Naive thymus-derived CD8-positive, alpha-beta T cell (primary cell): ENCODE data around the gene RNASEH2A. TPM values are rescaled to one million over a fixed set of nuclear protein-coding genes. Genes with fewer than 3 reads are reported as not detected.

ENCODE experiments used
- ATAC-seq, 2 donors: fragments of 150-1000 bp; cut with Tn5 transposase in 1 of 2; sonication (Bioruptor Pico), chemical (Tn5 transposase) in 1 of 2; 1 replicate in 1 of 2; 2 replicates in 1 of 2; pipeline ENCODE4 v1.10.0; 2021; ENCODE audit warnings: mild to moderate bottlenecking in 2 of 2, moderate library complexity in 2 of 2
- POLR2A ChIA-PET: fragments of 350-600 bp; sonication (Branson Sonifier 250); formaldehyde crosslinking; loops from one replicate; lab custom pipeline; 2021; ENCODE audit warnings: antibody characterized with exemption; lab: Charles Lee
- DNase-seq, 10 donors: peaks; one replicate each; pipeline versions ENCODE4 v3.0.0 to v3.0.0-alpha.2; 2020 to 2022
- H3K27ac Mint-ChIP-seq, 10 donors: one replicate each; pipeline ENCODE4 v1.8.0; 2020 to 2022; ENCODE audit warnings: mild to moderate bottlenecking in 10 of 10, mixed read lengths in 10 of 10, moderate library complexity in 4 of 10, inconsistent platforms in 1 of 10
- H3K27me3 Mint-ChIP-seq, 5 donors: one replicate each; pipeline ENCODE4 v1.8.0; 2021 to 2022; ENCODE audit warnings: mixed read lengths in 5 of 5
- H3K36me3 Mint-ChIP-seq, 3 donors: one replicate each; pipeline ENCODE4 v1.8.0; 2020 to 2022; ENCODE audit warnings: mixed read lengths in 3 of 3, mild to moderate bottlenecking in 2 of 3, inconsistent platforms in 1 of 3
- H3K4me1 Mint-ChIP-seq, 4 donors: one replicate each; pipeline ENCODE4 v1.8.0; 2021 to 2022; ENCODE audit warnings: mixed read lengths in 4 of 4
- H3K4me3 Mint-ChIP-seq, 10 donors: one replicate each; pipeline ENCODE4 v1.8.0; 2020 to 2022; ENCODE audit warnings: mild to moderate bottlenecking in 10 of 10, mixed read lengths in 10 of 10, moderate library complexity in 6 of 10, inconsistent platforms in 1 of 10
- H3K9me3 Mint-ChIP-seq, 9 donors: one replicate each; pipeline ENCODE4 v1.8.0; 2020 to 2022; ENCODE audit warnings: mixed read lengths in 9 of 9, mild to moderate bottlenecking in 3 of 9, inconsistent platforms in 1 of 9, moderate library complexity in 1 of 9
- polyA plus RNA-seq, 3 donors: library from polyadenylated mRNA; unstranded; fragments of 300-500 nt; fragmentation: Illumina TruSeq; gene quantifications; one replicate each; pipeline ENCODE4 v1.2.3, GENCODE V29; 2021
- total RNA-seq, 8 experiments: library from RNA in 2 of 8; stranded (reverse) in 2 of 8; gene quantifications; one replicate each; pipeline ENCODE4 v1.2.3 and lab custom pipeline; 2021 to 2026

The RNASEH2A gene
- total and polyA plus RNA-seq, 5 experiments from 2014 or later: 12.1 to 22.6 (median 16.3) TPM

DNA sequence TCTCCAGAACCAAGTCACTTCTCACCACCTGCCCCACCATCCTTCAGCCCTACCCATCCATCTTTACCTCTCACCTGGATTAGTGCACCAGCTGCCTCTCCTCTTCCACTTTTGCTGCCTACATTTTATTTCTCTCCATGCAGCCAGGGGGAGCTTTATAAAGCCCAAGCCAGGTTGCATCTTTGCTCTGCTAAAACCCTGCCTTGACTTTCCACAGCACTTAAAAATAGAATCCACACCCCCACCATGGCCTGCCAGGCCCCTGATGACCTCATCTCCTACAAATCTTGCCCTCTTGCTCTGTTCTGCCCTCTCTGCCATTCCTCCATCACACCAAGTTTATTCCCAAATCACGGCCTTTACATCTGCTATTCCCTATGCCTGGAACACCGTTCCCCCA lies 32.8 kb upstream of the RNASEH2A start:
- H3K27ac Mint-ChIP-seq: peak overlapping the region in 7 of 10 donors; percentile 19 to 73 (median 53)
- DNase-seq: no peak

DNA sequence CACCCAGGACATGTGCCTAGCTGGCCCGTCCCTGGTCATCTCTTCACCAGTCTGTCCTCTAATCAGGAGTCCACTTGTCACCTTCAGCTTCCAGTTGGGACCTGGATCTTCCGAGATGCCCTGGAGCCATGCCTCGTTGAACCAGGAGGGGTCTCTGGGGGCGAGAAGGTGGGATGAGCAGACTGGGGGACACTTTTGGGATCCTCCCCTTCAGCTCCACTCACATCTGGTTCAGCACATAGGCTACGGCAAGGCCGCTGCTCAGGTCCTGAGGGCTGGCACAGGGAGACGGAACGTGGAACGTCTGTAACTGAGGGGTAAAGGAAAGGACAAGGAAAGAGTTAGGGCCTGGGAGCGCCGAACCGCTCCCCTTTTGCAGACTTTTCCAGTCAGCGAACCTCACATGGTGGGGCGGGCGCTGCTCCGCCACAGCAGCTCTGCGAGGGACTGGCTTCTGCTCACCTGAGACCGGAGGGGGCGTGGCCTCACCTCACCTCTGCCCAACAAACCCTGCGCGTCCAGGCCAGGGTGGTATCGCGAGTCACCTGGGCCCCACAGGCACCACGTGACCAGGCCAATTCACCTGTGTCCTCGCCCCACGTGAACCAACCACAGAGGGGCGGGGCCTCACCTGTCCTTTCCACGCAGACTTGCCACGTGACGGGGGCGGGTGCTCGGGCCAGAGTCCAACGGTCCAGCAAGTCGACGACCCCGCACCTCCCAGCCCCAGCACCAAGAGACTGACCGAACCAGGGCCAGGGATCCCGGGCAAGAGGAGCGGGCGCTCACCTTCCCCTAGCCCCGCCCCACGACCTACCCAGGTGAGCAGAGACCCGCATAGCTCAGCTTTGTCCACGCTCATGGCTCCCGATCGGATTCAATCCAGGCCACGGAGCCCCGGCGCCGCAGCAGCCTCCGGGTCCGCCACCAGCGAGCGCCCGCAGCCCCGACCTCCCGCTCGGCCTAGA lies 31.5 kb upstream of the RNASEH2A start, which contains the start of gene HOOK2:
HOOK2 (minus strand) TSS at position 965 of the 968 bp plus-strand sequence; CDS start at position 862, 103 bp downstream.
- peak within 1 kb of the TSS; percentile 68 to 89 (median 80) for H3K4me3 Mint-ChIP-seq
- DNase-seq: peak in 7 of 10 donors; percentile 12 to 82 (median 51)

More for the DNA sequence above, 32.8 kb upstream of the RNASEH2A start:
- POLR2A ChIA-PET: interaction anchor here (1.5 to 20.9 kb wide), 2 partner anchors 8 to 24 kb away, joined by 5 to 1021 read pairs; partner anchors contain the start of genes JUNB, PRDX2 and THSD8
- peaks cover 0 to 4% (median 0%) of the 10 kb centered on the region in 3 donors for H3K36me3 Mint-ChIP-seq
- H3K27me3 Mint-ChIP-seq: no peaks in the 10 kb centered on the region
- no peak for ATAC-seq
- peaks cover 9 to 23% (median 14%) of the 10 kb centered on the region in 4 donors for H3K4me1 Mint-ChIP-seq
- no peaks in the 10 kb centered on the region for H3K9me3 Mint-ChIP-seq
- peak overlapping the region in 9 of 10 donors; percentile 19 to 85 (median 58) for H3K4me3 Mint-ChIP-seq

DNA sequence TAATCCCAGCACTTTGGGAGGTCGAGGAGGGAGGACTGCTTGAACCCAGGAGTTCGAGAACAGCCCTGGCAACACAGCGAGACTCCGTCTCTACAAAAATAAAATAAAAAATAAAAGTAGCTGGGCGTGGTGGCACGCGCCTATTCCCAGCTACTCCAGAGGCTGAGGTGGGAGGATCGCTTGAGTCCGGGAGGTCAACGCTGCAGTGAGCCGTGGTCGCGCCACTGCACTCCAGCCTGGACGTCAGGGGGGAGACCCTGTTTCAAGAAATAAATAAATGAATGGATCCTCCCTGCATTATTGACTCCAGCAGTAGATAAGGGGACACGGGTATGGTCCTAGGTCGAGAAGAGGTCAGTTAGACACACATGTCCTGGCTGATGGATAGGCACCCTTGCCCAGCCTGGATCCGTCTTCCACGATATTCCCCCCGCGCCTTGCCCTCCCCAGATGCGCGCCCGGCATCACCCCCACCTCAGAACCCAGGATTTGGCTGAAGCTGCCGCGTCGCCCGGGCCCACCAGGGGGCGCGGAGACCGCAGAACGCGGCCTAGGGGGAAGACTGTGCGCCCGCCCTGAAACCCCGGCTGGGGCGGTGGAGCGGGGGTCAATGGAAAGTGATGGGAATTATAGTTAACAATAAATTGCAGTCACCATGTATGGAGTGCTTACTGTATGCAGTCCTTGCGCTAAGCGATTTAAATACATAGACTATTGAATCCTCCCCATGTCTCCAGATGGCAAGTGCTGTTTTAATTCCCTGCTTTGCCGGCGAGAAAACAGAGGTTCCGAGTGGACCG lies 29.0 kb upstream of the RNASEH2A start:
- peaks cover 0 to 2% (median 0%) of the 10 kb centered on the region in 3 donors for H3K36me3 Mint-ChIP-seq
- H3K4me1 Mint-ChIP-seq: peaks cover 21 to 49% (median 36%) of the 10 kb centered on the region in 4 donors
- no peaks in the 10 kb centered on the region for H3K9me3 Mint-ChIP-seq

More for the DNA sequence above, 31.5 kb upstream of the RNASEH2A start, which contains the start of gene HOOK2:
- Mint-ChIP-seq H3K36me3 (peaks cover 0 to 2% (median 0%) of the 10 kb centered on the region in 3 donors), H3K4me1 (peaks cover 13 to 36% (median 25%) of the 10 kb centered on the region in 4 donors), H3K9me3 (no peaks in the 10 kb centered on the region), H3K27me3 (no peaks in the 10 kb centered on the region), H3K27ac (peak within 1 kb of the TSS in 9 of 10 donors; percentile 63 to 94 (median 88))
- ATAC-seq: peak; percentile 9 to 23
- POLR2A ChIA-PET: interaction anchor here (0.6 to 20.9 kb wide), 6 partner anchors 8 to 88 kb away, joined by 3 to 1021 read pairs (median 4); partner anchors contain the start of genes JUNB, PRDX2, RNASEH2A and THSD8

DNA sequence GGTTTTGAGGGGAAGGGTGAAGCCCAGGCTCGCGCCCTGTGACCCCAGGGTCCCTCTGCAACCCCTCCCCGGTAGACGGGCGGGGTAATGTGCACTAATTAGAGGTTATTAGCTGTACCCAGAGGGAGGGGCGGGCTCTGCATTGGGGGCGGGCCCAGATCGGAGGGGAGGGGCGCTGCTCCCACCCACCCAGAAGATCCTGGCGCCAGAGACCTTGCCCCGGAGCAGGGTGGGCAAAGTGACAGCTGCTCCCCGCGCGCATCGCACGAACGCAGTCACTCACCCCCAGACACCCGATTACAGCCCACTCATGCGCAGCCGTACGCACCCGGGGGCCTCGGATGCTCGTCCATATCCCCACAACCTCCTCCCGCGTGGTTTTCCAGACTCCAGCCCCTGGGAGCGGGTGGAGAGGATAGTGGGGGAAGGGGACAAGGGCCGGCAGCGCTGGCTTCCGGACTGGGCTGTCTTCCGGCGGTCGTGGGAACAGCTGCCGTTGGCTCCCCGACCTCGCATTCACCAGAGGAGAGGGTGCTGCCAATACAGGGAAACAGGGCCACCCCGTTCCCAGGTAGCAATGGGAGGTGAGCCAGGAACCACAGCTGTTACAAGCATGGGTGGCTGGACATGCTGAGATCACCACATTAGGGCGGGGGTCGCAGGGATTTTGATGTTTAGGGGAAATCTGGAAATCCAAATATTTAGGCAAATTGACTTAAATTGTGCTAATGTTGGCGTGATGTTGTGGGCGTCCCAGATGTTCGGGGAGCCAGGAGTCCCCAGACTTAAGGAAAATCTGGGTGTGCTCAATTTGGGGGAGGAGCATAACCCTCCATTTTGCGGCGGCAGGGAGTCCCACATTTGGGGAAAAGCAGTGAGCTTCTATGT lies 28.1 kb upstream of the RNASEH2A start:
- POLR2A ChIA-PET: interaction anchor here (0.8 to 20.9 kb wide), 8 partner anchors 10 to 112 kb away, joined by 3 to 1021 read pairs (median 4); partner anchors contain the start of genes GCDH, GET3, JUNB and PRDX2
- Mint-ChIP-seq H3K4me1 (peaks cover 21 to 51% (median 37%) of the 10 kb centered on the region in 4 donors), H3K27ac (peak overlapping the region; percentile 72 to 97 (median 93)), H3K27me3 (no peaks in the 10 kb centered on the region), H3K9me3 (no peaks in the 10 kb centered on the region), H3K36me3 (peaks cover 0 to 2% (median 0%) of the 10 kb centered on the region in 3 donors), H3K4me3 (peak overlapping the region; percentile 79 to 88 (median 84))
- ATAC-seq (no peak), DNase-seq (peak in 8 of 10 donors; percentile 24 to 55 (median 40))

More for the DNA sequence above, 29.0 kb upstream of the RNASEH2A start:
- peak overlapping the region; percentile 79 to 88 (median 84) for H3K4me3 Mint-ChIP-seq
- no peaks in the 10 kb centered on the region for H3K27me3 Mint-ChIP-seq
- peak overlapping the region; percentile 72 to 97 (median 93) for H3K27ac Mint-ChIP-seq
- peak; percentile 5 to 23 for ATAC-seq
- peak; percentile 66 to 90 (median 82) for DNase-seq
- POLR2A ChIA-PET: interaction anchor here (0.8 to 20.9 kb wide), 9 partner anchors 11 to 113 kb away, joined by 3 to 1021 read pairs (median 4); partner anchors contain the start of genes DHPS, GCDH, GET3 and JUNB

DNA sequence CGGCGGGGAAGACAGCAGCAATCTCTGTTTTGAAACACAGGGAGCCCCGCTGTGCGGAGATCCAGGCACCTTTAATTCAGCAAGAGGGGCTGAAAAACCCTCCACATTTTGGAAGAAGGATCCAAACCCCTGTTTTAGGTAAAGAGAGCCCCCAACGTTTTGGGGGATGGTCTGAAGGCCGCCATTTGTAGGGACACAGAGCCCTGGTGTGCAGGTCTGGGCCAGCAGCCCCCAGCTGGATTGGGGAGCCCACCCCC lies 27.6 kb upstream of the RNASEH2A start:
- H3K4me1 Mint-ChIP-seq: peaks cover 20 to 51% (median 39%) of the 10 kb centered on the region in 4 donors
- no peaks in the 10 kb centered on the region for H3K36me3 Mint-ChIP-seq
- ATAC-seq: no peak
- H3K27me3 Mint-ChIP-seq: no peaks in the 10 kb centered on the region
- no peaks in the 10 kb centered on the region for H3K9me3 Mint-ChIP-seq
- H3K27ac Mint-ChIP-seq: peak overlapping the region in 9 of 10 donors; percentile 84 to 97 (median 94)
- H3K4me3 Mint-ChIP-seq: peak overlapping the region; percentile 79 to 88 (median 84)
- POLR2A ChIA-PET: interaction anchor here (1.2 to 20.9 kb wide), 4 partner anchors 10 to 82 kb away, joined by 3 to 1021 read pairs (median 20); partner anchors contain the start of genes JUNB, PRDX2, RNASEH2A and THSD8
- no peak for DNase-seq

DNA sequence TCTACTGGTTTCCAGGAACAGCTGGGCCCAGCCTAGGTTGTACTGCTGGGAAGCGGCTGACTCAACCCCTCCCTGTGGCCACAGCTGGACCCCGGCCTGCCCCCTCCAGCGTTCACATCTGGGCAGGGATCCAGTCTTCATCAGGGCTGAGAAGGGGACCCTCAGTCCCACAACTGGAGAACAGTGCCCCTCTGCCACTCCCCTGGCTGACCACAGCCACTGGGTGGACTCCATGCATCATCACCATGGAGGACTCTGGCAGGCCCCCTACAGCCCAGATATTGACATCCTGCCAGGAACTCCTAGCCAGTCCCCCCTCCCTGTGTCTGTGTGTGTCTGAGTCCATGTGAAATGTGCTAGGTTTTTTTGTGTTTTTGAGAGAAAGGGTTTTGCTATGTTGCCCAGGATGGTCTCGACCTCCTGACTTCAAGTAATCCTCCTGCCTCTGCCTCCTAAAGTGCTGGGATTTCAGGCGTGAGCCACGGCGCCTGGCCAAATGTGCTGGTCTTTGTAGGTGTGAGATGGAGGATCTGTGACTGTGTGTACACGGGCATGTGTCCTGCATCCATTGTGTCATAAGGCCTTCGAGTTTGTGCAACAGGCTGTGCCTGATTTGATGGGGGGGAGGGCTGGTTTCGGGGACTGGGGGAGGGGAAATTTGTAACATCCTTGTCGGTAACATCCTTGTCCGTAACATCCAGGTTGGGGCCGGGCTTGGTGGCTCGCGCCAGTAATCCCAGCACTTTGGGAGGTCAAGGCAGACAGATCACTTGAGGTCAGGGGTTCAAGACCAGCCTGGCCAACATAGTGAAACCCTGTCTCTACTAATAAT lies 27.0 kb upstream of the RNASEH2A start:
- H3K27me3 Mint-ChIP-seq: no peaks in the 10 kb centered on the region
- no peaks in the 10 kb centered on the region for H3K36me3 Mint-ChIP-seq
- no peaks in the 10 kb centered on the region for H3K9me3 Mint-ChIP-seq
- no peak for DNase-seq
- POLR2A ChIA-PET: interaction anchor here (1.2 to 20.9 kb wide), 3 partner anchors 9 to 82 kb away, joined by 3 to 1021 read pairs (median 34); partner anchors contain the start of genes JUNB, PRDX2 and THSD8
- peak overlapping the region; percentile 33 to 86 (median 80) for H3K4me3 Mint-ChIP-seq
- H3K27ac Mint-ChIP-seq: peak overlapping the region in 9 of 10 donors; percentile 57 to 97 (median 92)
- peaks cover 20 to 51% (median 38%) of the 10 kb centered on the region in 4 donors for H3K4me1 Mint-ChIP-seq
- no peak for ATAC-seq

DNA sequence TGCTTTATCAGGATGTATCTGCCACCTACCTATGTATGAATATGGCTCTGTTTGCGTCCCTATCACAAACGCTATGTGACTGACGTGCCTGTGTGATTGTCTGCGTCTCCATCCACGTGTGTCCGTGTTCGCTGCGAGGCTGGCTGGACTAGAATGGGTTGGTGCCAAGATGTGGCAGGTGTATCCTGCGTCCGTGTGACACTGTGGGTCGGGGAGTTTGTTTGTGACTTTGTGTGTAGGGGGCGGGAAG lies 24.3 kb upstream of the RNASEH2A start:
- Mint-ChIP-seq H3K27ac (peak overlapping the region in 6 of 10 donors; percentile 89 to 100 (median 98)), H3K4me3 (peak overlapping the region; percentile 75 to 98 (median 87)), H3K9me3 (no peaks in the 10 kb centered on the region), H3K36me3 (no peaks in the 10 kb centered on the region), H3K4me1 (peaks cover 20 to 52% (median 38%) of the 10 kb centered on the region in 4 donors), H3K27me3 (no peaks in the 10 kb centered on the region)
- POLR2A ChIA-PET: interaction anchor here (1.0 to 20.9 kb wide), 11 partner anchors 9 to 171 kb away, joined by 3 to 1021 read pairs (median 5); partner anchors contain the start of genes CALR, FBXW9, JUNB and PRDX2
- ATAC-seq: peak in 1 of 2 donors; percentile 81
- peak in 2 of 10 donors; percentile 93 to 99 for DNase-seq

DNA sequence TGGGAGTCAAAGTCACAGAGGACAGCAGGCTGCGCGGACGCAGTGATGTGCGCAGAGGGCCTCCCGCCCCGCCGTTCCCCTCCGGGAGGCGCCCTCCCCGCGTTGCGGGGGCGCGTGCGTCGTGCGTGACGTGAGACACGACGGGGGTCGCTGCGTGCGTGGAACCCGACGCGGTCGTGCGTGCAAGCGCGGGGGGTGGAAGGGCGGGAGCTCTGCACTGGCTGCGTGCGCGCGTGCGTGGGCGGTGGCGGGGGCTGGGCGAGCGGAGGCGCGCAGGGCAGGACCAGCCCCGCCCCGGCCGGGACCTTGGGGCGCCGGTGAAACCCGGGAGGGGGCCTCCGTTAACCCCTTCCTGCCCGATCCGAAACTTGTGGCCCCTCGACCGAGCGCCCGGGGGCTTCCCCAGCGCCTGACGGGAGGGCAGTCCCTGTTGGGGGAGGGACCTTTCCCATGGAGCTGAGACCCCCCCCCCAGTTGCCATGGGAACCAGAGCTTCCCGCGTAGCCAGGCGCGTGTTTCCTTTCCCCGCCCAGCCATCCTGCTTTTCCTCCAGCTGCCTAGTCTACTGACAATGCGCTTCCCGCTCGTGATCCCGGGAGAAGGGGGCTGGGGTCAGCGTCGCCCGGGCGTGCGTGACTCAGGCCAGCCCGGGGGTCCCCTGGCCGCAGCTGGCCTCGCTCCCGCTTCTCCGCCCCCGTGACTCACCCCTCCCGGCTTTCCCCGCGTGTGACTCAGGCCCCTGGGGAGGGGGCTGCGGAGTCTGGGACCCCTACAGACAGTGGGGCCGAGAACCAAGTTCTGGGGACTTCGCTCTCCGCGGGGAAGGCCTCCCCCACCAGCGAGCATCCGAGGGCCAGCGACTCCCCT lies 23.7 kb upstream of the RNASEH2A start:
- peak overlapping the region in 6 of 10 donors; percentile 89 to 100 (median 98) for H3K27ac Mint-ChIP-seq
- DNase-seq: peak in 8 of 10 donors; percentile 92 to 99 (median 98)
- no peaks in the 10 kb centered on the region for H3K27me3 Mint-ChIP-seq
- H3K9me3 Mint-ChIP-seq: no peaks in the 10 kb centered on the region
- POLR2A ChIA-PET: interaction anchor here (0.6 to 20.9 kb wide), 16 partner anchors 10 to 718 kb away, joined by 3 to 1021 read pairs (median 4); partner anchors contain the start of genes CALR, FBXW9, GET3 and JUNB
- peak overlapping the region; percentile 75 to 98 (median 87) for H3K4me3 Mint-ChIP-seq
- ATAC-seq: peak; percentile 62 to 70
- H3K36me3 Mint-ChIP-seq: no peaks in the 10 kb centered on the region
- H3K4me1 Mint-ChIP-seq: peaks cover 18 to 51% (median 36%) of the 10 kb centered on the region in 4 donors

DNA sequence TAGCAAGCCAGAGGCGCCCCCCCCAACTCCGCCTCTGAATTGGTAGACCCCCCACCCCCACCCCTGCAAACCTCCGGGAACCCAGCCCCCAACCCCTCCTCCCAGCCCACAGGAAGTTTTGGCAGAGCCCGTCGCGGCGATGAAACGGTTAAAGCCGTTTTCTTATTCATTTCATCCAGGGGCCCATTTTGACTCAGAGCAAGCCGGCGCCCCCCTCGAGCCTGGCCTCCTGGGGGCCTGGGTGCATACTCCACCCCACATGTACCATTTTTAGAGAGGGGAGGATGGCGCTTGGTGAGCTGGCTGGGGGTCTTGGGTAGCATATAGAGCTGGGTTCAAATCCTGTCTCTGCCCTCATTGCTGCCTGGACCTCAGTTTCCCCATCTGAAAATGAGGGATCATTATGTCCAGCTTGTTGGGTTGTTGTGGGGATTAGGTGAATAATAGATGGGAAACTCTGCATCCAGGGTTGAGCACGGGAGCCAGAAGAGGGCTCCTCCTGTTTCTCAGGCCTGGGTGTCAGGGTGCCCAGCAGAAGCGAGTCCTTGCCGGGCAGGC lies 23.0 kb upstream of the RNASEH2A start:
- no peaks in the 10 kb centered on the region for H3K27me3 Mint-ChIP-seq

More for the DNA sequence above, 23.0 kb upstream of the RNASEH2A start:
- Mint-ChIP-seq H3K4me3 (peak overlapping the region; percentile 52 to 79 (median 74)), H3K27ac (peak overlapping the region in 2 of 10 donors; percentile 92 to 99), H3K36me3 (no peaks in the 10 kb centered on the region), H3K9me3 (no peaks in the 10 kb centered on the region), H3K4me1 (peaks cover 17 to 54% (median 30%) of the 10 kb centered on the region in 4 donors)
- ATAC-seq (no peak), DNase-seq (peak in 4 of 10 donors; percentile 36 to 74 (median 38))
- POLR2A ChIA-PET: interaction anchor here (0.7 to 20.9 kb wide), 11 partner anchors 14 to 173 kb away, joined by 3 to 1021 read pairs (median 4); partner anchors contain the start of genes CALR, GET3, JUNB and PRDX2
